SKM-1 (cell line): ENCODE results near the gene PALM2AKAP2.
"Not testable (repeated sequence)": the region's sequence is repeated elsewhere in the genome, so short reads cannot be mapped to it uniquely, and the experiment has no call there.

Source experiments
- DNase-seq: peaks from one replicate; lab custom pipeline; 2025; ENCODE audit not compliant: unreplicated experiment; lab: John Stamatoyannopoulos, UW

PALM2AKAP2 gene

GRCh38 chr9:109802491-109802890 is 22.5 kb downstream of the PALM2AKAP2 start:
- DNase-seq: no peak

- no peak for DNase-seq
Observed at GRCh38 chr9:109805050-109805449, 25.1 kb downstream of the PALM2AKAP2 start.

GRCh38 chr9:109806506-109807115 is 26.6 kb downstream of the PALM2AKAP2 start:
- DNase-seq: no peak

GRCh38 chr9:109811876-109812275 is 31.9 kb downstream of the PALM2AKAP2 start:
- DNase-seq: no peak

- DNase-seq: no peak
Observed at GRCh38 chr9:109812331-109812730, 32.3 kb downstream of the PALM2AKAP2 start.

- DNase-seq: no peak
Observed at GRCh38 chr9:109812818-109813281, 32.9 kb downstream of the PALM2AKAP2 start.

GRCh38 chr9:109813303-109813702 is 33.3 kb downstream of the PALM2AKAP2 start:
- DNase-seq: no peak

- no peak for DNase-seq
Observed at GRCh38 chr9:109813829-109814228, 33.8 kb downstream of the PALM2AKAP2 start.

GRCh38 chr9:109815366-109815947 is 35.5 kb downstream of the PALM2AKAP2 start:
- no peak for DNase-seq

- DNase-seq: no peak
Observed at GRCh38 chr9:109816490-109816889, 36.5 kb downstream of the PALM2AKAP2 start.

GRCh38 chr9:109817146-109817845 is 37.3 kb downstream of the PALM2AKAP2 start:
- no peak for DNase-seq

GRCh38 chr9:109817846-109818472 is 38.0 kb downstream of the PALM2AKAP2 start:
- DNase-seq: peak; percentile 7

GRCh38 chr9:109821711-109822110 is 41.7 kb downstream of the PALM2AKAP2 start:
- DNase-seq: no peak

GRCh38 chr9:109825383-109825782 is 45.4 kb downstream of the PALM2AKAP2 start:
- DNase-seq: not testable (repeated sequence)

- DNase-seq: no peak
Observed at GRCh38 chr9:109826559-109826958, 46.6 kb downstream of the PALM2AKAP2 start.

GRCh38 chr9:109828254-109828653 is 48.3 kb downstream of the PALM2AKAP2 start:
- no peak for DNase-seq
